HG02763 (cell line): ENCODE measurements around the gene RBM15B.

Experiments used
- ATAC-seq: cut with Tn5 transposase; IDR thresholded peaks from one replicate; pipeline ENCODE4 v1.9.1; 2021; ENCODE audit warnings: mild to moderate bottlenecking, moderate library complexity; ENCODE audit not compliant: unreplicated experiment

Gene RBM15B

GRCh38 chr3:51441282-51442030 lies 50.4 kb downstream of the RBM15B start:
- ATAC-seq = no peak

- no peak for ATAC-seq
These were observed 54.6 kb downstream of the RBM15B start for GRCh38 chr3:51445544-51446280.
